GM12878 (cell line): ENCODE results near the gene ATP5ME. TPM values are rescaled to one million over a fixed set of nuclear protein-coding genes. Genes with fewer than 3 reads are reported as not detected.

ENCODE experiments used
- ATAC-seq: fragments of 200-7000 bp; cut with Tn5 transposase; 3 replicates; pipeline ENCODE4 v1.9.1; 2020; ENCODE audit warnings: mild to moderate bottlenecking, moderate library complexity
- BruUV-seq: library from RNA; stranded (reverse); fragments of 400-500 nt; replicated peaks from 2 replicates; lab custom pipeline; 2021; lab: Mats Ljungman, UMichigan
- CTCF ChIA-PET: fragments of 300-600 bp; sonication (Branson Sonifier 250); formaldehyde crosslinking; extraction: SDS; loops from one replicate; lab custom pipeline; 2021; ENCODE audit warnings: inconsistent platforms; lab: Yijun Ruan, JAX
- POLR2A ChIA-PET: fragments of 350-600 bp; formaldehyde crosslinking; extraction: SDS; loops from one replicate; lab custom pipeline; 2021; ENCODE audit warnings: inconsistent platforms; lab: Charles Lee
- RAD21 ChIA-PET: fragments of 300-600 bp; sonication (Branson Sonifier 250); formaldehyde crosslinking; loops from one replicate; lab custom pipeline; 2023; ENCODE audit warnings: antibody characterized with exemption; ENCODE audit not compliant: unreplicated experiment; lab: Charles Lee
- SMC1A ChIA-PET: fragments of 300-600 bp; sonication (Branson Sonifier 250); formaldehyde crosslinking; loops from one replicate; lab custom pipeline; 2023; ENCODE audit not compliant: unreplicated experiment, uncharacterized antibody; lab: Charles Lee
- DNase-seq: peaks from one replicate; pipeline ENCODE4 v3.0.0-alpha.2; 2011; ENCODE audit warnings: low read depth, low spot score
- FAIRE-seq: peaks from 3 replicates; lab custom pipeline; 2011; peaks lifted over from hg19 to GRCh38; lab: Jason Lieb, UNC
- H2AFZ ChIP-seq: 2 replicates; pipeline ENCODE4 v1.6.0; 2011; ENCODE audit warnings: low read depth, low read length, control low read depth; ENCODE audit not compliant: control insufficient read depth
- H3K27ac ChIP-seq: 2 replicates; pipeline ENCODE4 v1.5.1; 2011; ENCODE audit warnings: control low read depth; ENCODE audit not compliant: control insufficient read depth, insufficient read depth
- H3K27me3 ChIP-seq, 2 experiments: replicated peaks in 1 of 2; 2 replicates each; pipeline versions ENCODE4 v1.6.0 to v1.6.1; 2011; ENCODE audit warnings: low read length in 1 of 2; ENCODE audit not compliant: control insufficient read depth in 2 of 2, insufficient read depth in 2 of 2
- H3K36me3 ChIP-seq, 2 experiments: 2 replicates each; pipeline ENCODE4 v1.5.1; 2011; ENCODE audit warnings: low read length in 1 of 2; ENCODE audit not compliant: control insufficient read depth in 2 of 2, insufficient read depth in 2 of 2
- H3K4me1 ChIP-seq: 2 replicates; pipeline ENCODE4 v1.6.1; 2011; ENCODE audit warnings: mild to moderate bottlenecking, low read length, moderate library complexity, mixed read lengths; ENCODE audit not compliant: control insufficient read depth, insufficient read depth
- H3K4me2 ChIP-seq: 2 replicates; pipeline ENCODE4 v1.6.0; 2011; ENCODE audit warnings: control low read depth; ENCODE audit not compliant: control insufficient read depth, insufficient read depth
- H3K4me3 ChIP-seq: fragments of 200-600 bp; sonication (generic); 2 replicates; pipeline ENCODE4 v1.5.1; 2016
- H3K79me2 ChIP-seq: 2 replicates; pipeline ENCODE4 v1.6.0; 2011; ENCODE audit warnings: low read length; ENCODE audit not compliant: control insufficient read depth, insufficient read depth
- H3K9ac ChIP-seq: 2 replicates; pipeline ENCODE4 v1.8.0; 2011; ENCODE audit warnings: low read length, control low read depth, mixed read lengths; ENCODE audit not compliant: control insufficient read depth, insufficient read depth
- H3K9me3 ChIP-seq: replicated peaks from 3 replicates; pipeline ENCODE4 v1.5.1; 2011; ENCODE audit warnings: mild to moderate bottlenecking, low read length; ENCODE audit not compliant: control insufficient read depth, insufficient read depth
- H4K20me1 ChIP-seq: 2 replicates; pipeline ENCODE4 v1.6.0; 2011; ENCODE audit not compliant: control insufficient read depth, insufficient read depth
- BCL11A ChIP-seq: IDR thresholded peaks from 2 replicates; pipeline ENCODE4 v1.6.1; 2011; ENCODE audit warnings: low read depth, low read length
- CBFB ChIP-seq: IDR thresholded peaks from 2 replicates; pipeline ENCODE4 v1.6.1; 2016; ENCODE audit warnings: antibody characterized with exemption, low read depth
- FOXM1 ChIP-seq: IDR thresholded peaks from 2 replicates; pipeline ENCODE4 v1.6.1; 2012; ENCODE audit warnings: low read depth, mild to moderate bottlenecking, inconsistent platforms, low read length, moderate library complexity
- IKZF1 ChIP-seq: fragments of 450-650 bp; conservative IDR thresholded peaks from 2 replicates; pipeline ENCODE4 v1.6.1; 2017; ENCODE audit warnings: antibody characterized with exemption, mild to moderate bottlenecking
- PAX5 ChIP-seq: IDR thresholded peaks from 2 replicates; pipeline ENCODE4 v1.6.1; 2011; ENCODE audit warnings: low read depth, low read length, borderline replicate concordance
- RUNX3 ChIP-seq: IDR thresholded peaks from 2 replicates; pipeline ENCODE4 v1.6.1; 2012; ENCODE audit warnings: low read length, inconsistent platforms
- ZSCAN29 ChIP-seq: fragments of 450-650 bp; IDR thresholded peaks from 2 replicates; pipeline ENCODE4 v1.6.1; 2017; ENCODE audit warnings: mild to moderate bottlenecking, moderate library complexity
- WGBS: methylation state at CpG from one replicate; pipeline ENCODE4 v1.1.6; 2016; ENCODE audit warnings: low lambda C conversion rate; ENCODE audit not compliant: insufficient replicate concordance, insufficient coverage; ENCODE audit errors: missing lambda C conversion rate; 5-methylcytosine and 5-hydroxymethylcytosine counted together
- in situ Hi-C: fragments of 300-500 bp; cut with MboI; formaldehyde crosslinking; loops from 9 replicates; pipeline ENCODE4 v1.14.3; 2018; ENCODE audit warnings: mixed read lengths
- intact Hi-C: fragments of 100-400 bp; cut with micrococcal nuclease; formaldehyde crosslinking; loops from one replicate; pipeline ENCODE4 v1.14.2; 2022; ENCODE audit not compliant: unreplicated experiment
- polyA plus RNA-seq, 11 experiments: library from polyadenylated mRNA; depleted of rRNA in 4 of 11; unstranded in 6 of 11; stranded (reverse) in 5 of 11; fragments of >200 nt; fragmentation: Nextera tagmentation in 4 of 11; fragmentation: Illumina TruSeq in 1 of 11; extraction: Ambion mirVana in 4 of 11; extraction: Trizol in 1 of 11; gene quantifications; 1 replicate in 1 of 11; 2 replicates in 10 of 11; pipeline versions ENCODE4 v1.2.1 to v1.2.3, GENCODE V29; 2011 to 2016; ENCODE audit warnings: inconsistent platforms in 2 of 11, missing spikeins in 2 of 11, low read depth in 1 of 11
- total RNA-seq, 4 experiments: library from RNA; depleted of rRNA in 3 of 4; stranded (reverse); fragments of >200 nt in 3 of 4; fragmentation: Illumina TruSeq in 1 of 4; extraction: Trizol in 1 of 4; gene quantifications; 2 replicates each; pipeline versions ENCODE4 v1.2.1 to v1.2.3, GENCODE V29; 2013 to 2021
- TF ChIP-seq, protein P1 (sequence below): fragments of 450-650 bp; IDR thresholded peaks from 2 replicates; pipeline ENCODE4 v1.6.1; 2016; ENCODE audit warnings: mild to moderate bottlenecking, moderate library complexity, borderline replicate concordance
- TF ChIP-seq, protein P2 (sequence below), 3 experiments: IDR thresholded peaks in 2 of 3; conservative IDR thresholded peaks in 1 of 3; 2 replicates each; pipeline ENCODE4 v1.5.1; 2011; ENCODE audit warnings: low read depth in 3 of 3, low read length in 3 of 3, mild to moderate bottlenecking in 3 of 3, control low read depth in 2 of 3, moderate library complexity in 2 of 3, inconsistent platforms in 1 of 3, mixed read lengths in 1 of 3; ENCODE audit not compliant: control insufficient read depth in 2 of 3, insufficient read depth in 1 of 3; ENCODE audit errors: extremely low read depth in 1 of 3

Gene ATP5ME
- total and polyA plus RNA-seq, 10 of the 15 experiments (the other 5 are each of a cell fraction or from before 2014, with no cell fraction given), result 279 to 2,374 (median 509) TPM

DNA sequence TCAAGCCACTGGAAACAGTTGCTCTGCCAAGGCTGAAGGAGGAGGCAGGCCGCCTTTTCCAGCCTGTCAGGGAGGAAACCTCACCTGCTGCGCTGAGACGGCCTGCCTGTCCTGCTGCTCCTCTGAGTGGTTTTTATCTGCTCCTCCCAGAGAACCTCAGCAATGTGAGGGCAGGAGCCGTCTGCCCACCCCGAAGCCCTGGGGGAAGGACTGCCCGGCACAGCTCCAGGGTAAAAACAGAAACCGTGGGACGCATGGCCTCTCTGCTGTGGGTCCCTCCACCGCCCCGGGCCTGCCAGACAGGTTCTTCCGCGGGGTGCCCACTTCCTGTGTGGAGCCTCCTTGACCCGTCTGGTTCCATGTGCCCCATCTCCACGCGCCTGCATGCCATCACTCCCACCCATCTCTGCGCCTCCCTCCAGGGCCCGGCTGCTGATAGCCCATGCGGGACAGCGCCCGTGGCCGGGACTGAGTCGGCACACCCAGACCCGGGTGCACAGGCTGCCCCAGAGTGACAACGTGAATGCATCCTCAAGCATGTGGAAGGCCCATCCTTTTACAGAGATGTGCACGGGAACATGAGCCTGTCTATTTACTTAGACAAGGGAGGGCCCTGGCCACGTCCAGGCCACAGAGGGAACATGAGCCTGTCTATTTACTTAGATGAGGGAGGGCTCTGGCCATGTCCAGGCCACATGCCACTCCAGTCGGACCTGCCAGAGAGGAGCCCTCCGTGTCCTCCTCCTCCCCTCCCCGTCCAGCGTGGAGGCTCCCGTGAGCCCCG is 18.9 kb upstream of the ATP5ME start (continued):
- TF ChIP-seq, protein P1, sequence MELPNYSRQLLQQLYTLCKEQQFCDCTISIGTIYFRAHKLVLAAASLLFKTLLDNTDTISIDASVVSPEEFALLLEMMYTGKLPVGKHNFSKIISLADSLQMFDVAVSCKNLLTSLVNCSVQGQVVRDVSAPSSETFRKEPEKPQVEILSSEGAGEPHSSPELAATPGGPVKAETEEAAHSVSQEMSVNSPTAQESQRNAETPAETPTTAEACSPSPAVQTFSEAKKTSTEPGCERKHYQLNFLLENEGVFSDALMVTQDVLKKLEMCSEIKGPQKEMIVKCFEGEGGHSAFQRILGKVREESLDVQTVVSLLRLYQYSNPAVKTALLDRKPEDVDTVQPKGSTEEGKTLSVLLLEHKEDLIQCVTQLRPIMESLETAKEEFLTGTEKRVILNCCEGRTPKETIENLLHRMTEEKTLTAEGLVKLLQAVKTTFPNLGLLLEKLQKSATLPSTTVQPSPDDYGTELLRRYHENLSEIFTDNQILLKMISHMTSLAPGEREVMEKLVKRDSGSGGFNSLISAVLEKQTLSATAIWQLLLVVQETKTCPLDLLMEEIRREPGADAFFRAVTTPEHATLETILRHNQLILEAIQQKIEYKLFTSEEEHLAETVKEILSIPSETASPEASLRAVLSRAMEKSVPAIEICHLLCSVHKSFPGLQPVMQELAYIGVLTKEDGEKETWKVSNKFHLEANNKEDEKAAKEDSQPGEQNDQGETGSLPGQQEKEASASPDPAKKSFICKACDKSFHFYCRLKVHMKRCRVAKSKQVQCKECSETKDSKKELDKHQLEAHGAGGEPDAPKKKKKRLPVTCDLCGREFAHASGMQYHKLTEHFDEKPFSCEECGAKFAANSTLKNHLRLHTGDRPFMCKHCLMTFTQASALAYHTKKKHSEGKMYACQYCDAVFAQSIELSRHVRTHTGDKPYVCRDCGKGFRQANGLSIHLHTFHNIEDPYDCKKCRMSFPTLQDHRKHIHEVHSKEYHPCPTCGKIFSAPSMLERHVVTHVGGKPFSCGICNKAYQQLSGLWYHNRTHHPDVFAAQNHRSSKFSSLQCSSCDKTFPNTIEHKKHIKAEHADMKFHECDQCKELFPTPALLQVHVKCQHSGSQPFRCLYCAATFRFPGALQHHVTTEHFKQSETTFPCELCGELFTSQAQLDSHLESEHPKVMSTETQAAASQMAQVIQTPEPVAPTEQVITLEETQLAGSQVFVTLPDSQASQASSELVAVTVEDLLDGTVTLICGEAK, result no peak
- no peak for TF ChIP-seq CBFB
- TF ChIP-seq BCL11A, result no peak

- RAD21 ChIA-PET, result no interaction called here
- TF ChIP-seq FOXM1, result no peak
- TF ChIP-seq IKZF1, result no peak
- TF ChIP-seq, protein P2, sequence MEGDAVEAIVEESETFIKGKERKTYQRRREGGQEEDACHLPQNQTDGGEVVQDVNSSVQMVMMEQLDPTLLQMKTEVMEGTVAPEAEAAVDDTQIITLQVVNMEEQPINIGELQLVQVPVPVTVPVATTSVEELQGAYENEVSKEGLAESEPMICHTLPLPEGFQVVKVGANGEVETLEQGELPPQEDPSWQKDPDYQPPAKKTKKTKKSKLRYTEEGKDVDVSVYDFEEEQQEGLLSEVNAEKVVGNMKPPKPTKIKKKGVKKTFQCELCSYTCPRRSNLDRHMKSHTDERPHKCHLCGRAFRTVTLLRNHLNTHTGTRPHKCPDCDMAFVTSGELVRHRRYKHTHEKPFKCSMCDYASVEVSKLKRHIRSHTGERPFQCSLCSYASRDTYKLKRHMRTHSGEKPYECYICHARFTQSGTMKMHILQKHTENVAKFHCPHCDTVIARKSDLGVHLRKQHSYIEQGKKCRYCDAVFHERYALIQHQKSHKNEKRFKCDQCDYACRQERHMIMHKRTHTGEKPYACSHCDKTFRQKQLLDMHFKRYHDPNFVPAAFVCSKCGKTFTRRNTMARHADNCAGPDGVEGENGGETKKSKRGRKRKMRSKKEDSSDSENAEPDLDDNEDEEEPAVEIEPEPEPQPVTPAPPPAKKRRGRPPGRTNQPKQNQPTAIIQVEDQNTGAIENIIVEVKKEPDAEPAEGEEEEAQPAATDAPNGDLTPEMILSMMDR (IDR thresholded peaks at IDR 0.05 in 2 of 3, conservative IDR thresholded peaks at IDR 0.05 in 1 of 3; ENCODE audit: control insufficient read depth in 2 of 3, extremely low read depth in 1 of 3, insufficient read depth in 1 of 3, low read depth in 3 of 3, low read length in 3 of 3), result no peak
- TF ChIP-seq ZSCAN29, result no peak
- TF ChIP-seq RUNX3, result peak; percentile 37
- no peak for TF ChIP-seq PAX5
- H3K4me1 ChIP-seq, result peaks cover 12% of the 10 kb centered on the region
- H3K4me3 ChIP-seq, result no peak overlapping the region
- no peak overlapping the region for H3K9ac ChIP-seq
- no peaks in the 10 kb centered on the region for H3K79me2 ChIP-seq
- H3K36me3 ChIP-seq, result no peaks in the 10 kb centered on the region
- POLR2A ChIA-PET, result interaction anchor here (0.8 kb wide), 1 partner anchor 10 kb away, joined by 4 read pairs; no protein-coding TSS in a partner anchor
- 56% methylated on average over 8 of the region's 8 CpGs for WGBS
- intact Hi-C loops (no loop called here), in situ Hi-C loops (no loop called here)
- no peak overlapping the region for H3K27ac ChIP-seq
- FAIRE-seq (no peak), ATAC-seq (peak; percentile 36), DNase-seq (no peak)
- no peaks in the 10 kb centered on the region for H4K20me1 ChIP-seq
- no peak overlapping the region for H2AFZ ChIP-seq
- H3K27me3 ChIP-seq, result no peaks in the 10 kb centered on the region
- SMC1A ChIA-PET, result no interaction called here
- CTCF ChIA-PET, result no interaction called here
- H3K9me3 ChIP-seq, result no peaks in the 10 kb centered on the region
- BruUV-seq, result no TSS peak
- peak overlapping the region; percentile 49; the same call in 1 of the 2 replicates for H3K4me2 ChIP-seq
Observed at GRCh38 chr4:689723-690122, 15.6 kb upstream of the ATP5ME start.
